ENCODE results near the gene WNT3A.

DNA sequence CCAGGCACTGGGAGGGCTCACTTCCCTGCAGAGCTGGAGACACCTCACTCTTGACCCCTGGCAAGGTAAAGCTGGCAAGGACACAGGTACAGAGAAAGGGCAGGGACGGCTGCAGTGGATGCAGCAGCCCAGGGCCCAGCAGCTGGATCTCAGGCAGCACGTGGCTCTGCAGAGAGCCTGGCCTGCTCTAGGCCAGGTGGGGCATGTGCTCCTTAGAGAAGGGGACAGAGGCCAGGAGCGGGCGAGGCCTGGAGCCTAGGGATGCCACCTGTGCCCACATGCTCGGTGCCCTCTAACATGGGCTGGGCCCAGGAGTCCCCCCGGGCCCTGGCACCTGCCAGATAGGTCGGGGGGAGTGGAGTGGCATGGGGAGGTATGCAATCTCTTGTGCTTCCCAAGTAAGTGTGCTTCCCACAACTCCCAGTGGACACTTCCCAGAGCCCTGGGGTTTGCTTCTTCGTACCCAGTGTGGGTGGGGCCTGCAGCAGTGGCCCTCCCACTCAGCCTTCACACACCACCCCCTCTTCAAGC, 30.0 kb downstream of the WNT3A start:
- TF ChIP-seq, protein P1, sequence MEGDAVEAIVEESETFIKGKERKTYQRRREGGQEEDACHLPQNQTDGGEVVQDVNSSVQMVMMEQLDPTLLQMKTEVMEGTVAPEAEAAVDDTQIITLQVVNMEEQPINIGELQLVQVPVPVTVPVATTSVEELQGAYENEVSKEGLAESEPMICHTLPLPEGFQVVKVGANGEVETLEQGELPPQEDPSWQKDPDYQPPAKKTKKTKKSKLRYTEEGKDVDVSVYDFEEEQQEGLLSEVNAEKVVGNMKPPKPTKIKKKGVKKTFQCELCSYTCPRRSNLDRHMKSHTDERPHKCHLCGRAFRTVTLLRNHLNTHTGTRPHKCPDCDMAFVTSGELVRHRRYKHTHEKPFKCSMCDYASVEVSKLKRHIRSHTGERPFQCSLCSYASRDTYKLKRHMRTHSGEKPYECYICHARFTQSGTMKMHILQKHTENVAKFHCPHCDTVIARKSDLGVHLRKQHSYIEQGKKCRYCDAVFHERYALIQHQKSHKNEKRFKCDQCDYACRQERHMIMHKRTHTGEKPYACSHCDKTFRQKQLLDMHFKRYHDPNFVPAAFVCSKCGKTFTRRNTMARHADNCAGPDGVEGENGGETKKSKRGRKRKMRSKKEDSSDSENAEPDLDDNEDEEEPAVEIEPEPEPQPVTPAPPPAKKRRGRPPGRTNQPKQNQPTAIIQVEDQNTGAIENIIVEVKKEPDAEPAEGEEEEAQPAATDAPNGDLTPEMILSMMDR (tag by site-specific recombination; IDR thresholded peaks at IDR 0.05): no peak
- no peak for TF ChIP-seq ZNF777 (tag by site-specific recombination; IDR thresholded peaks at IDR 0.05; ENCODE audit: borderline replicate concordance)
- TF ChIP-seq ELK4 (IDR thresholded peaks at IDR 0.05; ENCODE audit: borderline replicate concordance, low read depth, low read length): no peak
- TF ChIP-seq, protein P2, sequence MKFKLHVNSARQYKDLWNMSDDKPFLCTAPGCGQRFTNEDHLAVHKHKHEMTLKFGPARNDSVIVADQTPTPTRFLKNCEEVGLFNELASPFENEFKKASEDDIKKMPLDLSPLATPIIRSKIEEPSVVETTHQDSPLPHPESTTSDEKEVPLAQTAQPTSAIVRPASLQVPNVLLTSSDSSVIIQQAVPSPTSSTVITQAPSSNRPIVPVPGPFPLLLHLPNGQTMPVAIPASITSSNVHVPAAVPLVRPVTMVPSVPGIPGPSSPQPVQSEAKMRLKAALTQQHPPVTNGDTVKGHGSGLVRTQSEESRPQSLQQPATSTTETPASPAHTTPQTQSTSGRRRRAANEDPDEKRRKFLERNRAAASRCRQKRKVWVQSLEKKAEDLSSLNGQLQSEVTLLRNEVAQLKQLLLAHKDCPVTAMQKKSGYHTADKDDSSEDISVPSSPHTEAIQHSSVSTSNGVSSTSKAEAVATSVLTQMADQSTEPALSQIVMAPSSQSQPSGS (tag by site-specific recombination; IDR thresholded peaks at IDR 0.05; ENCODE audit: low read depth): no peak
- TF ChIP-seq YY1 (tag by site-specific recombination; IDR thresholded peaks at IDR 0.05): no peak
- no peak for TF ChIP-seq ZNF335 (tag by site-specific recombination; conservative IDR thresholded peaks at IDR 0.05)
- TF ChIP-seq ZNF248 (tag by site-specific recombination; IDR thresholded peaks at IDR 0.05): no peak
- no peak for TF ChIP-seq ZNF239 (tag by site-specific recombination; IDR thresholded peaks at IDR 0.05)
- TF ChIP-seq, protein P3, sequence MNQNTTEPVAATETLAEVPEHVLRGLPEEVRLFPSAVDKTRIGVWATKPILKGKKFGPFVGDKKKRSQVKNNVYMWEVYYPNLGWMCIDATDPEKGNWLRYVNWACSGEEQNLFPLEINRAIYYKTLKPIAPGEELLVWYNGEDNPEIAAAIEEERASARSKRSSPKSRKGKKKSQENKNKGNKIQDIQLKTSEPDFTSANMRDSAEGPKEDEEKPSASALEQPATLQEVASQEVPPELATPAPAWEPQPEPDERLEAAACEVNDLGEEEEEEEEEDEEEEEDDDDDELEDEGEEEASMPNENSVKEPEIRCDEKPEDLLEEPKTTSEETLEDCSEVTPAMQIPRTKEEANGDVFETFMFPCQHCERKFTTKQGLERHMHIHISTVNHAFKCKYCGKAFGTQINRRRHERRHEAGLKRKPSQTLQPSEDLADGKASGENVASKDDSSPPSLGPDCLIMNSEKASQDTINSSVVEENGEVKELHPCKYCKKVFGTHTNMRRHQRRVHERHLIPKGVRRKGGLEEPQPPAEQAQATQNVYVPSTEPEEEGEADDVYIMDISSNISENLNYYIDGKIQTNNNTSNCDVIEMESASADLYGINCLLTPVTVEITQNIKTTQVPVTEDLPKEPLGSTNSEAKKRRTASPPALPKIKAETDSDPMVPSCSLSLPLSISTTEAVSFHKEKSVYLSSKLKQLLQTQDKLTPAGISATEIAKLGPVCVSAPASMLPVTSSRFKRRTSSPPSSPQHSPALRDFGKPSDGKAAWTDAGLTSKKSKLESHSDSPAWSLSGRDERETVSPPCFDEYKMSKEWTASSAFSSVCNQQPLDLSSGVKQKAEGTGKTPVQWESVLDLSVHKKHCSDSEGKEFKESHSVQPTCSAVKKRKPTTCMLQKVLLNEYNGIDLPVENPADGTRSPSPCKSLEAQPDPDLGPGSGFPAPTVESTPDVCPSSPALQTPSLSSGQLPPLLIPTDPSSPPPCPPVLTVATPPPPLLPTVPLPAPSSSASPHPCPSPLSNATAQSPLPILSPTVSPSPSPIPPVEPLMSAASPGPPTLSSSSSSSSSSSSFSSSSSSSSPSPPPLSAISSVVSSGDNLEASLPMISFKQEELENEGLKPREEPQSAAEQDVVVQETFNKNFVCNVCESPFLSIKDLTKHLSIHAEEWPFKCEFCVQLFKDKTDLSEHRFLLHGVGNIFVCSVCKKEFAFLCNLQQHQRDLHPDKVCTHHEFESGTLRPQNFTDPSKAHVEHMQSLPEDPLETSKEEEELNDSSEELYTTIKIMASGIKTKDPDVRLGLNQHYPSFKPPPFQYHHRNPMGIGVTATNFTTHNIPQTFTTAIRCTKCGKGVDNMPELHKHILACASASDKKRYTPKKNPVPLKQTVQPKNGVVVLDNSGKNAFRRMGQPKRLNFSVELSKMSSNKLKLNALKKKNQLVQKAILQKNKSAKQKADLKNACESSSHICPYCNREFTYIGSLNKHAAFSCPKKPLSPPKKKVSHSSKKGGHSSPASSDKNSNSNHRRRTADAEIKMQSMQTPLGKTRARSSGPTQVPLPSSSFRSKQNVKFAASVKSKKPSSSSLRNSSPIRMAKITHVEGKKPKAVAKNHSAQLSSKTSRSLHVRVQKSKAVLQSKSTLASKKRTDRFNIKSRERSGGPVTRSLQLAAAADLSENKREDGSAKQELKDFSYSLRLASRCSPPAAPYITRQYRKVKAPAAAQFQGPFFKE (tag by site-specific recombination; IDR thresholded peaks at IDR 0.05; ENCODE audit: borderline replicate concordance): no peak
- no peak for TF ChIP-seq ZNF146 (tag by site-specific recombination; IDR thresholded peaks at IDR 0.05)
- TF ChIP-seq ZFHX2 (tag by site-specific recombination; conservative IDR thresholded peaks at IDR 0.05): peak; percentile 24; the same call in 1 of the 2 replicates
- TF ChIP-seq ZNF350 (tag by site-specific recombination; IDR thresholded peaks at IDR 0.05): no peak
